ENCODE measurements around the gene CNOT8. TPM values are rescaled to one million over a fixed set of nuclear protein-coding genes. Genes with fewer than 3 reads are reported as not detected.

Gene CNOT8
- total RNA-seq, 1 donor from 2014 or later, result 118 TPM

DNA sequence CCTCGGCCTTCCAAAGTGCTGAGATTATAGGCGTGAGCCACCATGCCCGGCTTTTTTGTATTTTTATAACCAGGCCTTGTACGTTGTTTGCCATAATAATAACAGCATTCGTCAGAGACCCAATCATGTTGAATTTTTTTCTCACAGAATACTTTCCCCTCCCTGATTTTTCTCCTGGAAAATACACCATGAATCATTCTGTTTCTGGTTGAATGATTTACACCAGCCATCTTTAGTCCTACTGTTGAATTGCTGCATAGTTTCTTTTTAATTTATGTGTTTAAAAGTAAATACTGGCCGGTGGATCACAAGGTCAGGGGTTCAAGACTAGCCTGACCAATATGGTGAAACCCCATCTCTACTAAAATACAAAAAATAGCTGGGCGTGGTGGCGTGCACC, 3.5 kb downstream of the CNOT8 start:
- FAIRE-seq (no peak), DNase-seq (ENCODE audit: low spot score in 2 of 2) (no peak)

DNA sequence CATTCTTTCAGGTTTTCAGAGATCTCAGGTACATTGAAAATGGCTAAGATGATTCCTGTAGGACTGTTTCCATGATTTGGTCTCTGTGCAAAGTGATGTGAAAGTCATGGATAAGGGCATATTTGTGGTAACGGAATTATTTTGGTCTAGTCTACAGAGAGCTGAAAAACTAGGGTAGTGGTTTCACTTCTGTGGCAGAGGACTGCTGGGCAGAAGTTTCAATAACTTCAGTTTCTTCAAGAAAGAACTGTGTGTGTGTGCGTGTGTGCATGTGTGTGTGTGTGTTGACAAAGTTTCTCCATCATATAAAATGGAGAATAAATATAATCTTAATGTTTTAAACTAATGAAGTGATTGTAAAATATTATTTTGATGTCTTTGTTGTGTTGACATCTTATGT, 4.3 kb downstream of the CNOT8 start:
- no peak for DNase-seq (ENCODE audit: low spot score in 2 of 2)
- FAIRE-seq, result no peak

DNA sequence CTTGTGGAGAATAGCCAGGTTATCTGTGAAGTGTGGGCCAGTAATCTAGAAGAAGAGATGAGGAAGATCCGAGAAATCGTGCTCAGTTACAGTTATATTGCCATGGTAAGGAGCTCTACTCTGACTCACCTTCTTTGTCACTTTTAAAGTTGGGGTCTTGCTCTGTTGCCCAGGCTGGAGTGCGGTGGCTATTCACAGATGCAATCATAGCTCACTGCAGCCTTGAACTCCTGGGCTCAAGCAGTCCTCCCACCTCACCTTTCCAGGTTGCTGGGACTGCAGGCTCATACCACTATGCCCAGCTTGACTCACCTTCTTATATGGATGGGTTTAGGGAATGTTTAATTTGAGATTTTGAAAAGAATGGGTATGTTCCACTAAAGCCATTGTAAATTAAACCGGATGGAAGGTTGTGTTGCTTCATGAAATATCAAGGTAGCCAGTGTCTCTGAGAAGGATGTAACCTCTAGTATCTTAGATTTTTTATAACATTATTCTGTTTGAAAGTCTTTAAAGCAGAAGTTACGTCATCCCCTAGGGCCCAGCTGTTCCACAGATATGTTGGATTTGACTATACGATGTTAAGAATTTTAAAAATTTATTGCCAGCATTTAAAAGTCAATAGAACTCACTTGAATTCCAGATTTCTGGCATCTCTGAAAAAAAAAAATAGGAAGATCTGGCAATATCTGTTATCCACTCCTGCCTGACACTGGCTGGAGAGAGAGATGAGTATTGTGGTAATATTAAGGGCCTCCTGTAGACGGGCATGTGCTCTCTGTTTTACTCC, 5.1 kb downstream of the CNOT8 start:
- FAIRE-seq (no peak), DNase-seq (ENCODE audit: low spot score in 2 of 2) (no peak)

DNA sequence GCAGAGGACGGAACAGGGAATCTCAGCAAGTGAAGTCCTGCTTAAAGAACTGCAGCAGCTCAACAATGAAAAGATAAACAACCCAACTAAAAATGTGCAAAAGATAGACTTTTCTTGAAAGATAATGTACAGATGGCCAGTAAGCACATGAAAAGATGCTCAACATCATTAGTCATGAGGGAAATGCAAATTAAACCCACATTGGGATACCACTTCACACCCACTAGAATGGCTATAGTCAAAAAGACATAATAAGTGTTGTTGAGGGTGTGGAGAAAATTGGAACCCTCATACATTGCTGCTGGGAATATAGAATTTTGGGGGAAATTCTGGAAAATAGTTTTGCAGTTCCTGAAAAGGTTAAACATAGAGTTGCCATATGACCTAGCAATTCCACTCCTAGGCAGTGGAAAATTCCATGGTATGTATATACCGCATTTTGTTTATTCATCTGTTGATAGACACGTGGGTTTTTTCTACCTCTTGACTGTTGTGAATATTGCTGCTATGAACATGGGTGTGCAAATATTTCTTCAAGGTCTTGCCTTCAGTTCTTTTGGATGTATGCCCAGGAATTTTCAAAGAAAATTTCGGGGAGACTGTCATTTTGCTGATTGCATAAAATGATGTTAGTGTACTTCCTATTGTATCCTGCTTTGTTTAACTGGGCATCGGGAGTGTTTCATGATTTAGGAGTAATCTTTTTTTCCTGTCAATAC, 7.2 kb downstream of the CNOT8 start:
- FAIRE-seq, result no peak
- DNase-seq (ENCODE audit: low spot score in 2 of 2), result no peak

DNA sequence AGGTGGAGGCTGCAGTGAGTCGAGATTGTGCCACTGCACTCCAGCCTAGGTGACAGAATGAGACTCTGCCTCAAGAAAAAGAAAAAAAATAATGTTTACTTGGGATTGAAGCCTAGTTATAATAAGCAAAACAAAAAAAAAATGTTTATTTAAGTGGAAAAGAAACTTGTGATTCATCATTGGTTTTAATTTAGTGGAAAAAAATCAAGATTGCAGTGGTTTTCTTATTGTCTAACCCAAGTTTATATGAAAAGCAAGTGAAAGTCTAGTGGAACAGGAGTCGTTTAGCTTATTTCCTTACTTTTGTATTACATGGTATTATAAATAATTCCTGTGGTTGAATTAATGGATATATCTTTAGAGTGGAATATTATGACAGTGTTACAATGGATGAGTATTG, 8.4 kb downstream of the CNOT8 start:
- DNase-seq (ENCODE audit: low spot score in 2 of 2) (no peak), FAIRE-seq (no peak)

DNA sequence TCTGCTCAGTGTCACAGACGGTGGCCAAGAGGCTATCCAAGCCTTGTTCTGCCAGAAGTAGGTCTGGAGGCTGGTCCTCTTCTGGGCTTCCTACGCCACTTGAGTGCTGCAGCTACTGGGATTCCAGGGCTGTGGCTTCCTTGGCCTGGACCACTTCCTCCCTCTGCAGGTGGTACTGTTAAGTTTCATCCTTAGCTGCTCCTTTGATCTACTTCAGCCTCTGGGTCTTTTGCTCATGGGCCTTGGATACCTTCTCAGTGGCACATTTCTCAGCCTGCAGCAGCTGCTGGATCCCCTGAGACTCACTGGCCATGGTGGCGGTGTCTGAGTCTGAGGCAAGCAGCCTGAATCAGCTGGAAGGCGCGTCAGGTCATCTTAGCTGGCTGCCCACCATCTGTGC, 10.3 kb downstream of the CNOT8 start:
- no peak for FAIRE-seq
- DNase-seq (ENCODE audit: low spot score in 2 of 2), result no peak

DNA sequence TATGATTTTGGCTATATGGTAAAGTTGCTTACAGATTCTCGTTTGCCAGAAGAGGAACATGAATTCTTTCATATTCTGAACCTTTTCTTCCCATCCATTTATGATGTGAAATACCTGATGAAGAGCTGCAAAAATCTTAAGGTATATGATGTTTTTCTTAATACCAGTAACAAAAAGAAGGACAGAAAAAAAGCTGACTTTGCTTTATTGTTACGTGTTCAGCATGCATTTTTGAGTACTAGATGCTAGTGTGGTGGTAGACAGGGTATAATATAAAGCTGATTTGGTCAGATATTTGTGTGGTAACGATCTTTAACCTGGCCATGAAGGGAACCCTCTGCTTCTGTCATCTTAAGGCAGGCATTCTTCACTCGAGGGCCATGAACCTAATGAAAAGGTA, 13.3 kb downstream of the CNOT8 start:
- DNase-seq (ENCODE audit: low spot score in 2 of 2), result no peak
- no peak for FAIRE-seq

DNA sequence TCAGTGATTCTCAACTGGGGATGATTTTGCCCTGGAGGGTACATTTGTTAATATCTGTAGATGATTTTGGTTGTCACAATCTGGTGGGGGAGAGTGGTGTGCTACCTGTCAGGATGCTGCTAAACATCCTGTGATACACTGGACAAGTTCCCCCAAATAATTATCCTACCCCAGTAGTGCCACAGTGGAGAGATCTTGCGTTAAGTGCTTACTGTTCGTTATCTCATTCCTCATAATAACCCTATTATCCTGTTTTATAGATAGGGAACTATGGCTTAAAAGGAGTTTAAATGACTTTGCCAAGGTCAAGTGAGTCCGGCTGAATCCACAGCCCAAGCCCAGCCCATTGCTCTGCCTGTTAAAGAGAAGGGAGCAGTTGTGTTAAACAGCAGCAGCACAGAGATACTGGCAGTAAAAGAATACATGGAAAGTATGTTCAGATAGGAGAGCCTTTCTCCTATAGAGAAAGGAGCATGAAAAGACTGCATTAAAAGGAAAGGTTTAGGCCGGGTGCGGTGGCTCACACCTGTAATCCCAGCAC, 15.4 kb downstream of the CNOT8 start:
- FAIRE-seq, result no peak
- DNase-seq (ENCODE audit: low spot score in 2 of 2), result no peak

DNA sequence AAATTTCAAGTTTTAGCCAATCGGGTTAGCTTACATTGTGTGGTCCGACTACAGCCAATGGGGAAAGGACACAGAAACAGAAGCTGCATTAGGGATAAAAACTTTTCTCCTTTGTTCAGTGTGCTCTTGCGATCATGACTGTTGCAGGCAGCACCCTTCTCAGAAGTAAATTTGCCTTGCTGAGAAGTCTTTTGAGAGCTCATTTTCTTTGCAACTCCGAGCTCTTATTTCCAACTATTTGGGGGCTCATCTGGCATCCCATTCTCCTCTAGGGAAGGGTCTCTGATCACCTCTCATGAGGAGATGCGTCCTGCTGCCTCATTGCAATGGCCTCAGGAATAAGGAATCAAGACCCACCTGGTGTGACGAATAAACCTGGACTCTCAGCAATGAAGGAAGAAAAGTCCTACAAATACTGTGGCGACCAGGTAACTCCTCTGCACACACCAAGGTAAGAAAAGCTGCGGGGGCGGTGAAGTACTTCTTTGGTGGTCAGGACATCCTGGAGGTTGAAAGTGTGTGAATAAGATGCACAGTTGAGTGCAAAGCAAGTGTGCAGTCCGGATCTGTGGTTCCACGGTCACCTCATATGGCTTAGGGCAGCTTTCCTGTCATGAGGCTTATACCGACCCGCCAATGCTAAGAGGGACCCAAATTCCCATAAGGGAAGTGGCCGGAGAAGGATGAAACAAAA, 20.4 kb downstream of the CNOT8 start:
- DNase-seq (ENCODE audit: low spot score in 2 of 2) (no peak), FAIRE-seq (no peak)

DNA sequence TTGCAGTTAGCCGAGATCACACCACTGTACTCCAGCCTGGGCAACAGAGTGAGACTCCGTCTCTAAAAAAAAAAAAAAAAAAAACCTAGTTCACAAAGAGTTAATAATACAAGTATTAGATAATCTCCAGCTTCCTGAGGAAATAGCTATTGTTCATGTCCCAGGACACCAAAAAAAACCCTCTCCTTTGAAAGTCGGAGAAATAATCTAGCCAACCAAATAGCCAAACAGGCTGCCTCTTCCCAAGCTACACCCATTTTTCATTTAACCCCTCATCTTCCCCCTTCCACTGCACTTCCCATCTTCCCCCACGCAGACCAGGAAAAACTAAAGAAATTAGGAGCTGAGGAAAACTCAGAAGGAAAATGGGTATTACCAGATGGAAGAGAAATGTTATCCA, 23.6 kb downstream of the CNOT8 start:
- DNase-seq (ENCODE audit: low spot score in 2 of 2), result no peak
- FAIRE-seq, result no peak

DNA sequence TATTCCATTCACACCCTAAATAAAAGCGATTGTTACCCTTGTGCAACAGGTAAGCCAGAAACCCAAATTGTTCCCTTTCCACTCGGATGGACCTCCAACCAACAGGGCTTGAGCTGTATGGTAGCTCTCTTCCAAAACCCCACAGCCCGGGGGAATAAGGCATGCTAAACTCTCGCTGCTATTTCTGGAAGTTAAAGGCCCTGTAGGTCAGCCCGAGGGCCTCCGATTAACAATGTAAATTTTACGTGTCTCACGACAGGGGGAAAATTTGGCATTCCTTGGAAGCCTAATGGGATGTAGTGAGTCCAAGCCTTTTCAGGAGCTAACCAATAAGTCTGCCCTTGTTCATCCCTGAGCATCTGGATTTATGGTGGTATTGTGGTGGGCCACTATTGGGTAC, 26.0 kb downstream of the CNOT8 start:
- no peak for FAIRE-seq

DNA sequence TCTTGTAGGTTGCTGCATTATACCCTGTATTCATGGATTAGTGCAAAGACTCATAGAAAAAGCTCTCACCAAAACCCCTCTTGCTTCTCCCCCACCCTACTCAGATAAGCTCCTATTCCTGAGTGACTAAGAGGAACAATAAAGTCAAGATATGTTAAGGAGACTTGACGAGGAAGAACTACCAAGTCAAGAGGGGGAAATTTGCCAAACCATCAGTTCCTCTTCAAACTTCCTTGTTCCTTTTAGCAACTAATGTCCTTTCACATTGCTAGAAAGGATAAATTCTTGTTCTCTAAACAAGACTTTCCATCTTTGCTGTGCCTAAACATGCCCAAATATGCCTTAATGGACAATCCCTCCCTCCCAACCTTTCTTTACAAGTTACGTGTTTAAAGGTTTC, 27.0 kb downstream of the CNOT8 start:
- no peak for DNase-seq (ENCODE audit: low spot score in 2 of 2)
- FAIRE-seq, result no peak

More for the DNA sequence above, 26.0 kb downstream of the CNOT8 start:
- no peak for DNase-seq (ENCODE audit: low spot score in 2 of 2)

DNA sequence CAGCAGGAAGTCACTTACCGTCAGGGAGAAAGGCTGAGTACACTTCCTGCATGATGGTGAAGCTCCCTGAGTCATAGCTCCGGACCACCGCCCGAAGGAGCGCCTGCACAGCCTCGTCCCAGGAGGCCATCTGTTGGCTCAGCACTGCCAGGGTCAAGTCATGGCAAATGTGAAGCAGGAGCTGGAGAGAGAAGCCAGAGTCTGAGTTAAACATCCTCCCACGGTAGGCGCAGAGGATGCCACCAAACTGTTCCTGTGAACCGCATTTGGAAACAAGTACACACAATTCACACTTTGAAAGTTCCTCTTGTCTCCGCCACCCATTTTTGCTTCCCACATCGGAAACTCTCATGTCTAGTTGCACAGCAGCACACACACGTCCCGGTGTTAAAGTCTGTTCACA, 33.9 kb downstream of the CNOT8 start:
- no peak for DNase-seq (ENCODE audit: low spot score in 2 of 2)
- FAIRE-seq, result no peak

DNA sequence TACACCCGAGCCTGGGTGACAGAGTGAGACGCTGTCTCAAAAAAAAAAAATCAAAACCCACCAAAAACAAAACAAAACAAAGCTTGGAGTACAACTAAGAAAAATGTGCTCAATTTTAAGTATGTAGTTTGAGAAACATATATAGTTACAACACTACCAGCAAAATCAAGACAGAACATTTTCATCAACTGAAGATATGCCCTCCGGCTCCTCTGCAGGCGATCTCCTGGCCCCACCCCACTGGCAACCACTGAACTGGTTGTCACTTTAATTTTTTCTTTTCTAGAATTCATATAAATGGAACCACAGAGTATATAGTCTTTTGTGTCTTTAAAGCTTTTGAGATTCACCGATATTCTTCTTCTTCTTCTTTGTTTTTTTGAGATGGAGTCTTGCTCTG, 35.0 kb downstream of the CNOT8 start:
- no peak for DNase-seq (ENCODE audit: low spot score in 2 of 2)
- FAIRE-seq, result no peak

DNA sequence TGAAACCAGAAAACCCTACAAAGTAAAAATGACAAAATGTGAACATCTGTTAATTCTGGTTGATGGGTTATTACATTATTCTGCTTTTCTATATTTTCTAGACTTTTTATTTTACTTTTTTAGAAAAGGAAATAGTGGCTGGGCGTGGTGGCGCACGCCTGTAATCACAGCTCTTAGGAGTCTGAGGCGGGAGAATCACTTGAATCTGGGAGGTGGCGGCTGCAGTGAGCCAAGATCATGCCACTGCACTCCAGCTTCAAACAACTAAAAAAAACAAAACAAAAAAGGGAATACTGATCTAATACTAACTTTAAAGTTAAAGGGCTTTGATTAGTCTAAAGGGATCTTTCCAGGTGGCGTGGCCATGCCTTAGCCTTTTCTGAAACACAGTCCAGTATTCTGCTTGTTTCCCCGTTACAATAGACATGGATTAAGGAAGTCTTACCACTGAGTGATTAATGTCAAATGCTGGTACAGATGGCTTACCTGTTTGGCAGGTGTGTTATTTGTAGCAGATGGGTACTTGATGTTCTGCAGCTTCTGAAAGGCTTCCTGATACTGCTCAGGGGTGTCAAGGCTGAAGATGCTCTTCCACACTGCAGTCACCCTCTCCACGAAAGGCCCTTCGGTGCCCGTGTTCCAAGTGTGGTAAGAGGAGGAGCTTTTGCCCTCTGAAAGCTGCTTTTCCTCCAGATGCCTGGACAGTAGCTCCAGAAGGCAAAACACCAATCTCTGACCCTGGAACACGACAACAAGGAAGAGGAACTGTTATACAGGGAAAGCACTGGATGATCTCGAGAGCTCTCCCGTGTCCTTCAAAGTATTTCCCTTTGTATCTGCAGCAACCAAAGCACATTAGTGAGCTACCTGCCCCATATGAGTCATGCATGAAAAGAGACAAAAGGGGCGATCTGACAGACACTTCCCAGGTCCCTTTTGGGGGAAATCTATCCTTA, 37.5 kb downstream of the CNOT8 start:
- FAIRE-seq, result no peak

DNA sequence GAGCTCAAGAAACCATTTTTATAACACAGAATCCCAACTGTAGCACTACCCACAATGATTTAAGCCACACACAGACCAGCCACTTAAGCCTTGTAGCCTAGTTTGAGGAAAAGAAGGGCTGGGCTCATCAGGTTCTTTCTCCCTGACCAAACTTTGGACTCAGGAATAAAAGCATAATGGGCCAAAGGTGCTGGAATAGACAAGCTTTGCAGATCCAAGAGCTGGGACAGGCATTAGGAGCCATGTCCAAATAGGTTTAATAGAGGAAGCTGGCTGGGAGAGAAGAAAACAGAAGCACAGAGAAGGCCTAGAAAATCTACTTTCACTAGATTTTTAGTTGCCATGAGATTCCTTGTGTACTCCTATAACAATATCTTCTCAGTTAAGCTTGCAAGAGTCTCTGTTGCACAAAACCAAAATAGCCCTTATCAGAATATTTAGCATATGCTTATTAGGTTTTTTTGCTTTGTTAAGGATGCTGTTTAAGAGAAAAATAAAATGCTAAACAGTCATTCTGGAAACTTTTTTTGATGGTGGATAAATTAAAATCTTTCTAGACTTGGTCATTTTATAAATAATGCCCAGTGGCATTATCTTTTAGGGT, 38.2 kb downstream of the CNOT8 start:
- FAIRE-seq, result no peak
- DNase-seq (ENCODE audit: low spot score in 2 of 2), result no peak

More for the DNA sequence above, 37.5 kb downstream of the CNOT8 start:
- no peak for DNase-seq (ENCODE audit: low spot score in 2 of 2)

DNA sequence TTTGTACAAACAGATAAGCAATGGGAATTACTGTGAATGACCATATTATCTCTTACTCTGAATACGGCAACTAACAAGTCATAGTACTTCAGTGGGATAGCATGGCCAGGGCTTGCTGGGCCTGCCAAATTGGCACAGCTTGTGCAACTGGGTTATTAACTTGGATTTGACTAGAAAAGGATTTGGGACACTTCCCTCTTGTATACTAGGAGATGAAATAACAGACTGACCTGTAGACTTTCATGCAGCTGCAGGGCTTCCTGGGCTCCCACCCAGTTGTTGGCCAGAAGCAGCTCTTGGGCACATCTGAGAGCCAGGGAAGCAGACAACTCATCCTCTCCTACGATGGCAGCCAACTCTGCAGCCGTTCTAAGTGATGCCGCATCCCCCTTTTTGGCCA, 39.8 kb downstream of the CNOT8 start:
- no peak for DNase-seq (ENCODE audit: low spot score in 2 of 2)
- FAIRE-seq, result no peak

DNA sequence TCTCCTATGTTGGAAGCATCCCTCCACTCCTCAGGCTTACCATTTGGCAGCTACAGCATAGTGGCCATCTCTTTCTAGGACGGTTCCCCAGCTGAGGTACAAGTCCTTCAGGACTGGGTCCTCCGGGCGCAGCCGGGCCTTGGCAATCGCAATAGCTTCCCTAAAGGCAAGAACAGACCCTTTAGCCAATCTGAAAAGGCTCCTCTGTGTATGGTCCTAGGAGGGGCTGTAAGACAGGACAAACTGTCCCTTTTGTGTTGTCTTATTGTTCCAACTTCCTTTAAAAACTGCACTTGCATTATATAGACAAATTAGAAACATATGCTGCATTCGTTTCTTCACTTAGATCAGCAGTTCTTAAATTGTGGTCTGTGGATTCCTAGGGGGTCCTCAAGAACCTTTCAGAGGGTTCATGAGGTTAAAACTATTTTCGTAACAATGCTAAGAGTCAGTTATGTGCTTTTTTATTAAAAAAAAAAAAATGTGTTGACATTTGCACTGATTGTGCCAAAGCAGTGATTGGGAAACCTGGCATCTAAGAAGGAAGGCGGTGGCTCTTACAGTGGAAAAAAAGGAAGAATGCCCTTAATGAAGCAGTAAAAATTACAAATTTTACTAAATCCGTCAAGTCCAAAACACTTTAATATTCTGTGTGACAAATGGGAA, 40.9 kb downstream of the CNOT8 start:
- DNase-seq (ENCODE audit: low spot score in 2 of 2) (no peak), FAIRE-seq (no peak)

DNA sequence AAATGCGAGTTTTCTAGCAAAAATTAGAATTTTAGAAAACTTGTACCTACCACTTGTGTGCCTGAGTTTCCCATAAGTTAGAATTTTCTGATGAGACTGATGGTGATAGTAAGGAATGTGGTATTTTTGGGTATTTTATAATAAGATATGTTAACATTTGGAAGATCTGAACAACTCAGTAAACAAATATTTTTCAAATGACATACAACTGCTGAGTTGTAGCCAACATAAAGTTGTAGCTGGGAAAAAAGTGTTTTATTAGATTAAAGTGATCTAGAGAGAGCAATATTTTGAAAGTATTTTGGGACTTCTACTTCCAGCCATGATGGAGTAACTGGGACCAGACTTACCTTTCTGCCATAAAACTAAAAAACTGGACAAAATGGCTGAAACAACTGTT, 41.6 kb downstream of the CNOT8 start:
- no peak for FAIRE-seq
- no peak for DNase-seq (ENCODE audit: low spot score in 2 of 2)
